GM18867 (cell line): ENCODE data around the gene RPL26.
"Not testable (repeated sequence)": the region's sequence is repeated elsewhere in the genome, so short reads cannot be mapped to it uniquely, and the experiment has no call there.

ENCODE experiments used
- ATAC-seq: cut with Tn5 transposase; IDR thresholded peaks from one replicate; pipeline ENCODE4 v1.9.1; 2021; ENCODE audit warnings: mild to moderate bottlenecking, moderate library complexity; ENCODE audit not compliant: unreplicated experiment

RPL26 gene

DNA sequence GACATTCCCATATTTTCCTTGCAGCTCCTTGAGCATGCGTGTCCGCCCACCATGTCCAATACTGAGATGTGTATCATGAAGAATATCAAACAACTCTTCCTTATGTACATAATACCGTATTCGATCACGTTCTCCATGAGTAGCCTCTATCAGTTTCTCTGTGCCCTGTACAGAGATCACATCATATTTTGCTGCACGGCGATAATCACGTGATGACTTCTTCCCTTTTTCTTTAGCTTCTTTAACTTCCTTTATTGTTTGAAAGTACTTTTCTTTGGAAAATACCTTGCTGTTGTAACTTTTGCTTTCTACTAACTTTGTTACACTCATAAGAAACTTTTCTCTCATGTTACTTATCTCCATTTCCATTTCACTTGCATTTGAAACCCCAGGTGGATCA is 13.0 kb downstream of the RPL26 start:
- ATAC-seq, result no peak

DNA sequence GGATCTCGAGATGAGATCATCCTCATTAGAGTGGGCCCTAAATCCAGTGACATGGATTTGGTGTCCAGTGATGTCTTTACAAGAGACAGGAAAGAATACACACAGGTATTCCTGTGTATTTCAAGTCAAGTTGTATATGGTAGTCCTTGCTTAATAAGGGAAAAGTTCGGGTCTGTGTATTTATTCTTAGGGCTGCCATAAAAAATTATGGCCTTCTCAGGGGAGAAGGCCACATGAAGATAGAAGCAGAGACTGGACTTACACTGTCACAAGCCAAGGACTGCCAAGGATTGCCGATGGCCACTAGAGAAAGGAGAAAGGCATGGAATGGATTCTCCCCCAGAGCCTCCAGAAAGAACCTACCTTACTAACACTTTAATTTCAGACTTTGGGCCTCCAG is 14.8 kb downstream of the RPL26 start:
- ATAC-seq, result no peak

DNA sequence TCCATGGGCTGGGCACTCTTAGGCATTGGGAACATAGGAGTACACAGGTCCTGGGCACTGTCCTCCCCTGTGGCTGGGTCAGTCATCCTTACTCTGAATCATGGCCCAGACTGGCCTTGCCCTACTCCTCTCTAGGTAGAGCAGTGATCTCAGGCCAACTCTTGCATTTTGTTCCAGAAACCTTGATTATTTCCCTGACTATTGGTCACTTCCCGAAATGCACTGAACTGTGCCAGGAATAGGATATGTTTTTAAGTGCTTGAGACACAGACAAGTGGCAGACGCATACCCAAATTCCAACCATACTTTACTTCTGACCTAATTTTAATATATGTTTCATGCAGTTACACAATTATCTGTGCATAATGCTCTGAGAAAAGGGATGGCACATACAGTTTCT is 16.8 kb downstream of the RPL26 start:
- no peak for ATAC-seq

DNA sequence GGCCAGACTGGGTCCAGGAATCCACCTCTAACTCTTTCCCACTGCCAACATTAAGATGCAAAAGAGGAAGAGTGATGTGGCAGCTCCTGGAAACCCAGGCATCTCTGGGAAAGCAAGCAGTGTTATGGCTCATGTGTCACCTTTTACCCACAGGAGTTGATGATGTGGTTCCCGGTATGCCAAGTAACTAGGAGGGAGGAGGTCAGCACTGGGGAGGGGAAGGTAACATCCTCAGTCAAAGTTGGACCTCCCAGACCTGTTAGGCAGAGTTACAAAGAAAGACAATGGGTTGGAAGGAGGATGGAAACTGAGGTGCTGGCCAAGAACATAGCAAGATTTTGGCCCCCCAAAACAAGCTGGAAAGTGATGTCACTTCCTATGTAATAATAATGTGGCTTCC is 17.9 kb downstream of the RPL26 start:
- ATAC-seq, result no peak

DNA sequence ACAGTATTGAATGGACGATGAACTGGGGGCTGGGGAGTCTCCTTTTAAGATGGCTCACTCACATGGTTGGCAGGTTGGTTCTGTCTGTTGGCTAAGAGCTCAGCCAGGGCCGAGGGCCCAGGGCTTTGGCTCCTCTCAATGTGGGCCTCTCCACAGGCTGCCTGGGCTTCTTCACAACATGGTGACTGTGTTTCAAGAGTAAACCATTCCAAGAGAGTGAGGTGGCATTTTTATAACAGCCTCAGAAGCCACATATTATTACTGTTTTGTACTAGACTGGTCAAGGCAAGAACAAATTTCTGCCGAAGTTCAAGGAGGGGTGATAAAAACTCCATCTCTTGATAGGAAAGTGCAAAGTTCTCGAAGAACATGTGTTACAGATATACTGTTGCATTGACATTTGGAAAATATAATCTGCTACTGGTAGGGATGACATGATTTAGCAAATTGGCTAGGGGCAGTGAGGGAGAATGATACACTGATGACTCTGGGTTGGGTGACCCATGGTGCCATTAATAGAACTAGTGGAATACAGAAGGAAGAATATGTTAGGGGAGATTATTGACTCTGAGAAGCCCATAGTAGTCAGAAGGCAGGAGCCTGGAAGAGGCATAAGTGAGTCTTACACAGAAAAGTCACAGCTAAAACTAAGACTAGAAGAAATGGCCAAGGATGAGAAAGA is 20.2 kb downstream of the RPL26 start:
- ATAC-seq, result no peak

DNA sequence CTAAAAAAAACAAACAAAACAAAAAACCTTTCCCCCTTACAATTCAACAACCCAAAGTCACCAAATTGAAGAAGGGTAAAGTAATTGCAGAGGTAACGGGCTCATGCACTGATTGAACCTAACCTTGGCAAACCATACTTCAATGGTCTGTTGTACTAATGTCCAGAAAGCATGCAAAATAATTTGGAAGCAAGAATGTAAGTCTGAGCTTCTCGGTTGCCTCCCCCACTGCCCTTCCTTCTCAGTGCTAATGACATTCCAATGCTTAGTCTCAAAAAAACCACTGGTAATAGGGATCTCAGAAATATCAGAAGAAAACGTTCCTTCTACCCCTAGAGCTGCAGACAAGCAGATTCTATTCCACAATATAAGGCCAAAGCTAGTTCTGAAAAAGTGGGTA is 22.2 kb downstream of the RPL26 start:
- ATAC-seq, result no peak

DNA sequence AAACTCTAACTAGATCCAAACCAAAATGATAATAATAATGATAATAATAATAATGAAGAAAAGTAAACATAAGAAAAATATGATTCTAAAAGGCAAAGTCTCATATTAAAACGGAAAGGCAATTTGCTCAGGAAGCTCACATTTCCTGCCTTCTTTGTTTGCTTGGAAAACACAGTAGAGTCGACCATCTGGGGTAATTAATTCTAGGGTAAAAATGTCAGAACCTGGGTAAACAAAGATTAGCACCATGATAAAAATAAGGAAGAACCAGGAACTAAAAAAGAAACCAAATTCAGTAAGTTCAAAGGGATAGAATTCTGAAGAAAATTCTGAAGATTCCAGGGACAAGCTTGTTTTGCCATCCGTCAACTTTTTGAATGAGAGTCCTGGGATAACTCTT is 22.7 kb downstream of the RPL26 start:
- no peak for ATAC-seq

DNA sequence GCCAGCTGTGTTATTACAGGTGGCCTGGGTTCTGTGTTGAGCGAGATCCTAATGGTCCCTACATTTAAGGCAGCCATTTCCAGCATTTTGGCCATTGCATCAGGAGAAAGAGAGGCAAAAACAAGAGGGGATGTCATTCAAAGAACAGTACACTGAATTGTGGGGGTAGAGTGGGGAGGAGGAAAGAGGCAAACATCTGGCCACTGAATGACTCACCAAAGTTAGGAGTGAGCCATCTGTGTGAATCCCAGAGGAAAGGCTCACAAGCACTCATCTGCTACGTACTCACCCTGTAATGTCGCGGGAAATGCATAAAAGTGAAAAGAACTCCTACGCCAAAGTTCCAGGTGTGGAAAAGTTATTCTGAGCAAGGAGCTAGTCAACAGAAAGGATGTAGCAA is 23.2 kb downstream of the RPL26 start:
- no peak for ATAC-seq

DNA sequence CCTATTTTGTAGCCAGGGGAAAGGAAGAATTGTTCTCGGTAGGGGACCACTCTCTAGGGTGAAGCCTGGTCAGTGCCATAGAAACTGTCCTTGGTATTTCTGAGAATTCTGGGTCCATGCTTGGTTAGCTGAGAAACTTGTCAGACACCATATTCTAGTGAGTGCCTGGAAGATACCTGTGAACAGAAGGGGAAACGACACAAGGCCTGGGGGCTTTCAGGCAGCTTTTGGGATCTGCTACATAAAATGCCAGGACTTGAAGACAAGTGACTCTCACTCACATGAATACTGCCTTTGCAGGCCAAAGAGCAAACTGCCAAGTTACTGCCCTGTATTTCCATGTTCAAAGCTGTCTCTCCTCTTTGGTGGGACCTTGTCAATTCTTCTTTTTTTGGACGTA is 25.1 kb downstream of the RPL26 start:
- ATAC-seq, result no peak

DNA sequence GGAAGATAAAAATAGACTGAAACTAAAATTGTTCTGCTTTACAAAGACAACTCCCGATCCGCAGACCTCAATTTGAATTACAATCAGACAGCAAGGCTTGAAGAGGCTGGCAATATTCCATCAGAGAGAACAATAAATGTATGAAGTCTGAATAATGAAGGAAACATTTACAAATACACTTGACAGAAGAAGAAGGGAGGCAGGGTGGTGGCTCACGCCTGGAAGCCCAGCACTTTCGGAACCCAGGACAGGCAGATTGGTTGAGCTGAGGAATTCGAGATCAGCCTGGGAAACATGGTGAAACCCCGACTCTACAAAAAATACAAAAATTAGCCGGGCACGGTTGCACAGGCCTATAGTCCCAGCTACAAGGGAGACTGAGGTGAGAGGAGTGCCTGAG is 28.8 kb downstream of the RPL26 start:
- ATAC-seq, result no peak

DNA sequence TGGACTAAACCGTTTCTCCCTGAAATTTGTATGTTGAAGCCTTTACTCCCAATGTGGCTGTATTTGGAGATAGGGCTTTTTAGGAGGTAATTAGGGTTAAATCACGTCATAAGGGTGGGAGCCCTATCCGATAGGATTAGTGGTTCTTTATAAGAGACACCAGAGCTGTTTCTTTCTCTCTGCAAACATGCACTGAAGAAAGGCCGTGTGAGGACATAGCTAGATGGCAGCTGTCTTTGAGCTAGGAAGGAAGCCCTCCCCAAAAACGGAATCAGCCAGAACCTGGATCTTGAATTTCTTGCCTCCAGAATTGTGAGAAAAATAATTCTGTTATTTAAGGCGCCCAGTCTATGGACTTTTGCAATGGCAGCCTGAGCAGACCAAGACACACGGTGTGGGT is 29.3 kb downstream of the RPL26 start:
- no peak for ATAC-seq

DNA sequence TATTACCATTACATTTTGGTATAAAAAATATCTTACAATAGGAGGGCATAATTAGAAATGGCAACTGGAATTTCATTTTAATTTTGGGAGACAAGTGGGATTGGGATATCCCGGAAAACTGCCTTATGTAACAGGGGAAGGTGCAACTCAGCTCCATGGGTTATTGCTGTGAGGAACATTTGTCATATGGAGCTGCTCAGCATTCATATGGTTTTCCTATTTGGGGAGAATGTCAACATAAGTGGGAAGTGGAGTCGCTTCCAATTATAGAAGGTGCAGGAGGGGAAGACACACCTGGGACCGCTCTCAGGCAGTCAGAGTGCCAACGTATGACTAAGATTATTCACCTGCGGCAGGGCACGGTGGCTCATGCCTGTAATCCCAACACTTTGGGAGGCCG is 32.7 kb downstream of the RPL26 start:
- no peak for ATAC-seq

DNA sequence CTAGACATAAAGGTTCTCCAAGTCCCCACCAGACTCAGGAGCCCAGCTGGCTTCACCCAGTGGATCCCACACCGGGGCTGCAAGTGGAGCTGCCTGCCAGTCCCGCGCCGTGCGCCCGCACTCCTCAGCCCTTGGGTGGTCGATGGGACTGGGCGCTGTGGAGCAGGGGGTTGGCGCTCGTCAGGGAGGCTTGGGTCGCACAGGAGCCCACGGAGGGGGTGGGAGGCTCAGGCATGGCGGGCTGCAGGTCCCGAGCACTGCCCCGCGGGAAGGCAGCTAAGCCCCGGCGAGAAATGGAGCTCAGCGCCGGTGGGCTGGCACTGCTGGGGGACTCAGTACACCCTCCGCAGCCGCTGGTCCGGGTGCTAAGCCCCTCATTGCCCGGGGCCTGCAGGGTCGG is 36.0 kb downstream of the RPL26 start:
- ATAC-seq, result not testable (repeated sequence)

DNA sequence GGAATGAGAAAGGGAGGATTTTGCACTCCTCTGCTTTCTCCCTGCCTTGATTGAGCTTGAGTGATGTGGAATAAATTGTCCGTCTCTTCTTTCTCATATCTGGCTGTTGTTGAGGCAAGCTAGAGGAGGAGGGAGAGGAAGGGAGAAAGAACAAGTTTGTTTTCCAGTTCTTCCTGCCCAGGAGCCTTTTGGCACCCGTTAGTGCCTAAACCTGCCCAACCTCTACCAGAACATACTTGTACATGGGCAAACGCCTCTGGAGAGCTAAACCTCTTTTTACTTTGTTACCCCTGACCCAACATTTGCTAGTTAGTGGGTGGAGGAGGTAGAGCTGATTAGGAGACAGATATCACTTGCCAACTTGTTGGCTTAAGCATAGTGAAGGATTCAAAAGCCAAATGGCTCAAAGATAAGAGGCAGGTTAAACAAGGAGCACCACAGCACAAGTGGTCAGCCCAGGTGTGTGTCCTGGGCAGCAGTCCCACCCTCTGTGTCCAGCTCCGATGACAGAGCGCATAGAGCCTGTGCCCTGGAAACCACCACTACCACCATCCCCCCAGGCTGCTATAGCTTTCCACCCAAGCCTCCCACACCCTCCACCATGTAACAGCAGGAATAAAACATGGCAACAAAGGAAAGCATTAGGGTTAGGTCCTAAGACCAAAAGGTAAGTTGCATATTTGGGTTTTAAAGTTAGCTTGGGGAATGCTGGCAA is 36.9 kb downstream of the RPL26 start:
- no peak for ATAC-seq

DNA sequence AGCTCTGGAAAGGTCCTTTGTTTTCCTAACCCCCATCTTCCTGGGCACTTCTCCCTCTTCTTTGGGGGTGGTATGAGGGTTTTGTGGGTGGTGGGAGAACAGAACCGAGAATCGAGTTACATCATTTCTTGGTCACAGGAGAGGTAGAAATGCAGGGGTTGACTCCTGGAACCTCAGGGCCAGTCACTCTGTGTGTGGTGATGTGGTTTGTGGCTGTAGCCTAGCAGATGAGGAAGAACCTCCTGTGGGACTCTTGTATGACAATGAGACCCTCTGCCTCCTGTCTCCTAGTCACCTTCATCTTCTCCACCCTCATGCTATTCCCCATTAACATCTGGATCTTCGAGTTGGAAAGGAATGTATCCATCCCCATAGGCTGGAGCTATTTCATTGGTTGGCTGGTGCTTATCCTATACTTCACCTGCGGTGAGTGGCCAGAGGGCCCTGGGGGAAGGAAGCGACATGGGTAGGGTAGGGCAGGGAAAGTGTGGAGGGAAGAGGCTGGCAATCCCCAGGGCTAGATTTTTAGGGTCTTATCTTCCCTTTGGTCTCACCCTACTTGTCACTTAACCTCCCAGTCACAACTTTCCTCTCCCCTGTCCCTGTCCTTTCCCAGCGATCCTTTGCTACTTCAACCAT is 37.8 kb downstream of the RPL26 start:
- ATAC-seq, result no peak

DNA sequence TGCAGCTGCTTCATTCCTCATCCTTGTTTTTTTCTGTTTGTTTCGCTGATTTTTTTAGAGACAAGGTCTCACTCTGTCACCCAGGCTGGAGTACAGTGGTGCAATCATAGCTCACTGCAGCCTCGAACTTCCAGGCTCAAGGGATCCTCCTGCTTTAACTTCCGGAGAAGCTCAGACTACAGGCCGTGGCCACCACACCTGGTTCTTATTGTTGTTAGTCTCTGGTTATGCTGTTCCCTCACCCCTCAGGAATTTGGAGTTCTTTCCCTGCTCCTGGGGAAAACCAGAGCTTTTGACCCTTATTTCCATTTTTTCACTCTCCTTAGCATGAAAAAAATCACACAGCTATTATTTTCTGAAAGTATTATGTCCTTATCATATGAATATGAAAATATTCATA is 41.5 kb downstream of the RPL26 start:
- ATAC-seq, result no peak

DNA sequence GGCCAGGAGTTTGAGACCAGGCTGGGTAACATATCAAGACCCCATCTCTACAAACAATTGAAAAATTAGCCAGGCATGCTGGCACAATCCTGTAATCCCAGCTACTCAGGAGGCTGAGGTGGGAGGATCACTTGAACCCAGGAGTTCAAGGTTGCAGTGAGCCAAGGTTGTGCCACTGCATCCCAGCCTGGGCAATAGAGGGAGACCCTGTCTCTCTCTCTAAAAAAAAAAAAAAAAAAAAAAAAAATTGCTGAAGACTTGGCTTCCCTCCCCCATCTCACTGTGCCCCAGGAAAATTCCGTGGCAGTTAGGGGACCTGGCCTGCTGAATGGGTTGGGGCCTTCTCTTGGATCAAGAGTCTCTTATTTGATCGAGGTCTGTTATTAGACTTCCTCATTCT is 43.5 kb downstream of the RPL26 start, which contains the start of gene ODF4:
Gene ODF4 (plus strand): TSS at position 301 of the 400 bp plus-strand sequence. CDS start 212 bp downstream, outside the sequence.
- no peak for ATAC-seq

DNA sequence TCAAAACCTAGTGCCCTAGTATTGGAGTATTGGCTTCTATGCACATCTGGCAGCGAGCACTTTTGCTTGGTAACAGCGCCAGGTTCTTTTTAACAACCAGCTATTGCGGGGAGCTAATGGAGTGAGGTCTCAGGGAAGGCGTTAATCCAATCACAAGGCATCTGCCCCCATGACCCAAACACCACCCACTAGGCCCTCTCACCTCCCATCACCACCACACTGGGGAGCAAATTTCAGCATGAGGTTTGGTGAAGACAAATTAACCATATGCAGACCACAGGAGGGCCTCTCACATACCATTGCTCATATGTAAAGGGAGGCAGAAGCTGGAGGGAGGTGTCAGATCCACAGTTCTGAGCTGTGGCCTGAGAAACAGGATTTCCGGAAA is 44.2 kb downstream of the RPL26 start:
- ATAC-seq, result no peak

DNA sequence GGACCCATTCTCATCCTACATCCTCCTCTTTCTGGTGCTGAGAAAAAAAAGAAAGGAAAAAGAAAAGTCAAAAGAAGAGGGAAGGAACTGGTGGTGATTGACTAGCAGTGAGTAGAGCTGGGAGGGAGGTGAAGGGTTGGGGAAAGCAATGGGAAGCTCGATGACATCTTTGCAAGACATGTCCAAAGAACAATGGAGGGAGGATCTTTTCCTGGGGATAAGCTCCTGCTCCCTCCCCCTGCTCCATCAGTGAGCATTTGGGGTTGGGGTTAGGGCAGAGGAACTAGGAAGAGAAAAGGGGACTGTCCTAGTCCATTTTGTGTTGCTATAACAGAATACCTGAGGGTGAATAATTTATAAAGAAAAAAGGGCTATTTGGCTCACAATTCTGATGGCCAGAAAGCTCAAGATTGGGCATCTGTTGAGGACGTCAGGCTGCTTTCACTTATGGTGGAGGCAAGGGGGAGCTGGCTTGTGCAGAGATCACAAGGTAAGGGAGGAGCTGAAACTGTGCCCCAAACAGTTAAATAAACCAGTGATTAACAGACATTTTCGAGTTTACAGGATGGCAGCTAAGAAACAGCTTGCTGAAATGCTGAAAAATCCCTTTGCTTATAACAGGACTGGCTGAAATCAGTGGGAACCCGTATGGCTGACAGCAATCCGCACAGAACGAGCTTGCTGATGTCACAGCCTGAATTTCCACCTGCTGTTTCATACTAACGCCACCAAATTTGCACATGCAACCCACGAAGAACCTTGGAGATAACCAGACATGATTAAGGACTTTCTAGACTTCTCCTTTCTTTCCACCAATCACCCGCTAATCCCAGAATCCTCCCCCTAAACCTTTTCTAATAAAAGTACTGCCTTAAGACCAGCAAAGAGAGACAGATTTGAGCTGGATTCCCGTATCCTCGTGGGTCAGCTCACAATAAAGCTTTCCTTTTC is 44.9 kb downstream of the RPL26 start:
- ATAC-seq, result no peak

DNA sequence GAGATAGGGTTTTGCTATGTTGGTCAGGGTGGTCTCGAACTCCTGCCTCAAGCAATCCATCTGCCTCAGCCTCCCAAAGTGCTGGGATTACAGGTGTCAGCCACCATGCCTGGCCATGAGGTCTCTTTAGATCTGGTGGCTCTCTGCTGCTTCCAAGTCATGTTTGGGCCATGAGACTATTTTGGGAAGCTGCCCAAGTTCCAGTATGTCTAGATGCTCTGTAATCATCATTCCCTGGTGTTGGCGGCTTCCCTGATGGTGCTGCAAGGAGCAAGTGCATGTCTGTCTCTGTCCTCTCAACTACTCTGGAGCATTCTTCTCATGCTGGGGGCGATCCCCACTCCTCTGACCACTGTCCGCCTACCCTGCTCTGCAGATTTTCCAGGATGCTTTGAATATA is 49.7 kb downstream of the RPL26 start:
- no peak for ATAC-seq

DNA sequence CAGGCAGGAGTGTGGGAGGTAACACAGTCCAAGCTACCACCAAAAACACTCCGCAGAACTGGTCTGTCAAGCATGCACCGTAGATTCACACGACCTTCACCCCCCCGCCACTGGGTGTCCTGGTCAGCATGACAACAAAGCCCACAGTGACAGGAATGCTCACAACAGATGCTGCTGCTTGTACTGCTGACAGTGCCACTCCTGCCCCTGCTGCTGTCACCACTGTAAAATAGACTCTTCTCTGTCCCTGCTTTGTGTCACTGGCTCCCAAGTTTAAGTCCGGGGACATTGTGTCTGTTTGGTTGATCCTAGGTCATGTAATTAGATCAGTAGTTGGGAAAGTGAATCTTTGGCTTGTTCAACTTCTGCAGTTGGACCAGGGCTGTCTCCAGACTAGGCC is 50.3 kb downstream of the RPL26 start:
- ATAC-seq, result no peak
